GM20000 (cell line): ENCODE measurements around the gene ZSWIM1.

Source experiments
- DNase-seq: peaks from one replicate; pipeline ENCODE4 v3.0.0; 2012; ENCODE audit warnings: low spot score
- CTCF ChIP-seq: IDR thresholded peaks from 2 replicates; pipeline ENCODE4 v1.5.1; 2012; ENCODE audit warnings: mild to moderate bottlenecking, control low read depth; ENCODE audit errors: extremely low read depth, missing control alignments

Gene ZSWIM1

DNA sequence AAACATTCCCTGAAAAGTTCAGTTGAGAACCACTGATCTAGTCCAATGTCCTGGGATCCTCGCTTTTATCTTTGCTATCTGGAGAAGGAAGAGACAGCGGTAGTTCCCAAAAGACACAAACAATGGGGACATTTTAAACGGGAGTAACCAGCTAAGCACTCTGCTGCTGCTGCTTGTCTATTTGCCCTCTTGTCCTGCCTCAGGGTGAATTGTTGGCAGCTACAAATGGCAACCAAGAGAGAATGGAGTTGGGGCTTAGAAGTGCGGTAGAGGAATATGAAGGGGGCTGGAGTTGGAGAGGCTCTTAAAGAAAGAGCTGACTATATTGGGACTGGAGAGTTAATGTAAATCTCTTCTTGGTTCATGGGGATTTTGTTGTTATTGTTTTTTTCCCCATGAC lies 6.5 kb upstream of the ZSWIM1 start:
- no peak for TF ChIP-seq CTCF
- no peak for DNase-seq

DNA sequence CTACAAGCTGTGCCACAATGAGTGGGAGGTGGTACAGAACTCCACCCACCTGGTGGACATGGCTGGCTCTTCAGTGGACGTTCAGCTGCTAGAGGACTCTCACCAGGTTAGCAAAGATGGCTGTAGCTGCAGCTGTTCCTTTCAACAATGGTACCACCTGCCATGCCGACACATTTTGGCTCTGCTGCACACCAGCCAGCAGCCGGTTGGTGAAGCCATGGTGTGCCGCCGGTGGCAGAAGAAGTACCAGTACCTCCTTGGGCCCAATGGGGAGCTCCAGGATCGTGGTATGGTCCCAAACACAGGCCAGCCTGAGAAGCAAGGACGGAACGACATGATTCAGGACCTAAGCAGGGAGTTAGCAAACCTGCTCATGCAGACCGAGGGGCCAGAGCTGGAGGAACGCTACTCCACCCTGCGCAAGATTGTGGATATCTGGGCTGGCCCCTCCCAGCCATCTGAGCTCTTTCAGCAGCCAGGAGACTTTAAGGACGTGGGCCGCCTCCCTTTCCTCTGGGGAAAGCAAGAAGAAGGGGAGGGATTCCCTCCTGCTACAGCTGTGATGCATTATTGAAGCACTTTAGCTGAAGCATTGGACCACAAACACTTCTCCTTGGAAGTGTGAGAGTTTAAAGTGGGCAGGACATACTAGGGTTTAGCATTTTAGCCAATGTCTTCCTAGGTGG lies 2.8 kb upstream of the ZSWIM1 start:
- TF ChIP-seq CTCF: no peak
- DNase-seq: no peak

DNA sequence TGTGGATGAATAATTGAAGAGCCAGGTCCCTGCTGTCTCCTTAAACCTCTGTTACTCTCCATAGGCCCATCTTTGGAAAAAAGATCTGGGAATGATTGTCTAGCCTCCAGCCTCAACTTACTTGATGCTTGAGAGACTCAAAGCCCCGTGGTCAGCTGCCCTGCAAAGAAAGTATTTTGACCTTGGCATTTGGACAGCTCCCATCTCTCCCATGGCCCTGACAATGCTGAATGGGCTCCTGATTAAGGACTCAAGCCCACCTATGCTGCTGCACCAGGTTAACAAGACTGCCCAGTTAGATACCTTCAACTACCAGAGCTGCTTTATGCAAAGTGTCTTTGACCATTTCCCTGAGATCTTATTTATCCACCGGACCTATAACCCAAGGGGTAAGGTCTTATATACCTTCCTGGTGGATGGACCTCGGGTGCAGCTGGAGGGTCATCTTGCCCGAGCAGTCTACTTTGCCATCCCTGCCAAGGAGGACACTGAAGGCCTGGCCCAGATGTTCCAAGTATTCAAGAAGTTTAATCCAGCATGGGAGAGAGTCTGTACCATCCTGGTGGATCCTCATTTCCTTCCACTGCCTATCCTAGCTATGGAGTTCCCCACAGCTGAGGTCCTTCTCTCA lies 1.6 kb downstream of the ZSWIM1 start:
- DNase-seq: no peak
- no peak for TF ChIP-seq CTCF

- no peak for TF ChIP-seq CTCF
Measured at GRCh38 chr20:45883100-45883469, 2.1 kb downstream of the ZSWIM1 start.

GRCh38 chr20:45886590-45887345 lies 5.7 kb downstream of the ZSWIM1 start:
- DNase-seq: no peak
- TF ChIP-seq CTCF: no peak

More at GRCh38 chr20:45883100-45883469, 2.1 kb downstream of the ZSWIM1 start:
- DNase-seq: no peak

- TF ChIP-seq CTCF: no peak
- DNase-seq: no peak
Measured at GRCh38 chr20:45887346-45887715, 6.3 kb downstream of the ZSWIM1 start, which contains the start of gene SPATA25. TSS of gene SPATA25 (minus strand) at chr20:45887622. CDS start at chr20:45887590, 32 bp downstream.

- TF ChIP-seq CTCF: no peak
- no peak for DNase-seq
Measured at GRCh38 chr20:45888681-45889080, 7.7 kb downstream of the ZSWIM1 start.
